Cardiac fibroblast (primary cell): ENCODE measurements around the gene SMIM12.
"Not testable (repeated sequence)": the region's sequence is repeated elsewhere in the genome, so short reads cannot be mapped to it uniquely, and the experiment has no call there.

Experiments
- DNase-seq, 2 donors: peaks; one replicate each; pipeline versions ENCODE4 v3.0.0 to v3.0.0-alpha.2; 2010; ENCODE audit warnings: low read depth in 2 of 2
- H3K4me3 ChIP-seq, 2 donors: replicated peaks in 1 of 2; 1 replicate in 1 of 2; 2 replicates in 1 of 2; pipeline ENCODE4 v1.5.1; 2011; ENCODE audit warnings: low read depth in 2 of 2, low read length in 2 of 2, mild to moderate bottlenecking in 2 of 2, moderate library complexity in 1 of 2
- CTCF ChIP-seq: IDR thresholded peaks from one replicate; pipeline ENCODE4 v1.5.1; 2011; ENCODE audit warnings: low read depth, mild to moderate bottlenecking, low read length, inconsistent platforms

SMIM12 gene

GRCh38 chr1:34816332-34816731, 43.2 kb downstream of the SMIM12 start:
- TF ChIP-seq CTCF: no peak
- no peak overlapping the region for H3K4me3 ChIP-seq
- DNase-seq: no peak

GRCh38 chr1:34810781-34811180, 48.8 kb downstream of the SMIM12 start:
- not testable (repeated sequence) for DNase-seq, H3K4me3 ChIP-seq

GRCh38 chr1:34808051-34808810, 51.3 kb downstream of the SMIM12 start:
- no peak overlapping the region for H3K4me3 ChIP-seq
- no peak for TF ChIP-seq CTCF
- DNase-seq: no peak

DNA sequence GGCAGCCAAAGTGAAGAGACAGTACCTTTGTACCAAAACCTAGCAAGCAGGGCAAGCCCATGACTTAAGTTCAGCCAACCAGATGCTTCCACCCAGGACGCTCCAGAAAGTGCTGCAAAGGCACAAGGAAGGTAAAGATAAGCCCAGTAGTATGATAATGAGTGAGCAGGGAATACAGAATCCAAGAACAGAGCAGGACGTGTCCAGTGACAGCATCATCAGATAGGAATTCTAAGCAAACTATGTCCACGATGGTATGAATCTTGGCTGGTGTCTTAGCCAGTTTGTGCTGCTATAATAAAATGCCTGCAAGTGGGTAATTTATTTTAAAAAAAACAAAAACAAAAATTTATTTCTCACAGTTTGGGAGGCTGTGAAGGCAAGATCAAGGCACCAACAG, 53.2 kb downstream of the SMIM12 start:
- H3K4me3 ChIP-seq: no peak overlapping the region
- DNase-seq: peak in 1 of 2 donors; percentile 39
- no peak for TF ChIP-seq CTCF

DNA sequence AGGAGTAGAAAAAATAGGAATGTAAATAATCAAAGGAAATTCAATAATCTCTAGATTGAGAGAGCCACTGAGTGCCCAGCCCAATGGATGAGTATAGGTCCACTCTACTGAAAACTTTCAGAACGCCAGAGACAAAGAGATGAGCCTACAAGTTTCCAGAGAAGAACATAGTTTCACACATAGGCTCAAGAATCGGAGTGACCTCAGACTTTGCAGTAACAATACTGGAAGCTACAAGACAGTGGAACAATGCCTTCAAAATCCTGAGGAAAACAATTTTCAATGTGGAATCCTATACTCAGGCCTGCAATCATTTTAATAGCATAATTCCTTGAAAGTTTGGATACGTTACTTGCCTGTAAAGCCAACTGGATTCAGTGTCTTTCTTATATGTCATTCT, 55.8 kb downstream of the SMIM12 start:
- no peak for DNase-seq
- H3K4me3 ChIP-seq: no peak overlapping the region
- TF ChIP-seq CTCF: no peak
